K562 (cell line): ENCODE measurements around the gene SOX2. TPM values are rescaled to one million over a fixed set of nuclear protein-coding genes. Genes with fewer than 3 reads are reported as not detected.
A peak's percentile ranks its signal among the peaks of the same experiment; 100 is the strongest.

Experiments
- ATAC-seq: fragments of 200-7000 bp; cut with Tn5 transposase; 3 replicates; pipeline ENCODE4 v1.9.1; 2020; ENCODE audit warnings: moderate library complexity
- BruUV-seq: library from RNA; stranded (reverse); fragments of 400-500 nt; replicated peaks from 2 replicates; lab custom pipeline; 2021; lab: Mats Ljungman, UMichigan
- CTCF ChIA-PET: fragments of 300-600 bp; formaldehyde crosslinking; extraction: SDS; loops from one replicate; lab custom pipeline; 2021; ENCODE audit warnings: low intra/inter-chr PET ratio; lab: Yijun Ruan, JAX
- POLR2A ChIA-PET: fragments of 300-600, 350-650 bp; sonication (Branson Sonifier 250); formaldehyde crosslinking; extraction: SDS; loops from one replicate; lab custom pipeline; 2021; ENCODE audit warnings: antibody characterized with exemption, inconsistent platforms; lab: Yijun Ruan, JAX
- DNase-seq, 4 experiments: peaks; one replicate each; pipeline versions ENCODE4 v3.0.0 to v3.0.0-alpha.2; 2011 to 2018; ENCODE audit warnings: low spot score in 3 of 4, mixed read lengths in 3 of 4; ENCODE audit errors: extremely low read depth in 1 of 4
- FAIRE-seq: peaks from 2 replicates; lab custom pipeline; 2011; peaks lifted over from hg19 to GRCh38; lab: Jason Lieb, UNC
- H2AFZ ChIP-seq: 2 replicates; pipeline ENCODE4 v1.6.0; 2011; ENCODE audit warnings: low read depth, low read length, control low read depth, inconsistent platforms
- H3K27ac ChIP-seq: fragments of 200-600 bp; 3 replicates; pipeline ENCODE4 v1.8.0; 2011; ENCODE audit warnings: low read depth, mild to moderate bottlenecking, control low read depth, inconsistent platforms, low read length, moderate library complexity, mixed read lengths; ENCODE audit errors: extremely low read depth
- H3K27me3 ChIP-seq, 2 experiments: fragments of 300-600 bp in 1 of 2; 2 replicates in 1 of 2; 3 replicates in 1 of 2; pipeline versions ENCODE4 v1.6.0 to v1.8.0; 2011; ENCODE audit warnings: inconsistent platforms in 2 of 2, low read length in 2 of 2, mild to moderate bottlenecking in 1 of 2, mixed read lengths in 1 of 2, moderate library complexity in 1 of 2; ENCODE audit not compliant: control insufficient read depth in 2 of 2, insufficient read depth in 2 of 2
- H3K36me3 ChIP-seq: fragments of 300-600 bp; 3 replicates; pipeline ENCODE4 v1.8.0; 2011; ENCODE audit warnings: mild to moderate bottlenecking, low read length, inconsistent platforms; ENCODE audit not compliant: control insufficient read depth, insufficient read depth
- H3K4me1 ChIP-seq, 2 experiments: fragments of 200-600 bp in 1 of 2; replicated peaks in 1 of 2; 2 replicates in 1 of 2; 3 replicates in 1 of 2; pipeline versions ENCODE4 v1.5.1 to v1.8.0; 2011; ENCODE audit warnings: inconsistent platforms in 2 of 2, low read length in 2 of 2, mild to moderate bottlenecking in 1 of 2, mixed read lengths in 1 of 2, moderate library complexity in 1 of 2; ENCODE audit not compliant: control insufficient read depth in 2 of 2, insufficient read depth in 2 of 2
- H3K4me2 ChIP-seq: 2 replicates; pipeline ENCODE4 v1.6.1; 2011; ENCODE audit warnings: low read length, control low read depth, inconsistent platforms, mixed read lengths; ENCODE audit not compliant: insufficient read depth
- H3K4me3 ChIP-seq: fragments of 200-600 bp; sonication (generic), shearing (Covaris generic); 2 replicates; pipeline ENCODE4 v1.5.1; 2016; ENCODE audit warnings: control low read depth, inconsistent platforms
- H3K79me2 ChIP-seq: fragments of 200-600 bp; 3 replicates; pipeline ENCODE4 v1.8.0; 2011; ENCODE audit warnings: low read length, inconsistent platforms; ENCODE audit not compliant: control insufficient read depth, insufficient read depth
- H3K9ac ChIP-seq, 2 experiments: 2 replicates each; pipeline versions ENCODE4 v1.6.0 to v1.6.1; 2011; ENCODE audit warnings: low read depth in 2 of 2, low read length in 2 of 2, control low read depth in 1 of 2, inconsistent platforms in 1 of 2, mild to moderate bottlenecking in 1 of 2, mixed read lengths in 1 of 2; ENCODE audit not compliant: insufficient read depth in 1 of 2
- H3K9me1 ChIP-seq: one replicate; pipeline ENCODE4 v1.6.0; 2011; ENCODE audit warnings: inconsistent platforms, mild to moderate bottlenecking, low read length, moderate library complexity; ENCODE audit not compliant: control insufficient read depth, insufficient read depth
- H3K9me3 ChIP-seq: replicated peaks from 2 replicates; pipeline ENCODE4 v1.5.1; 2011; ENCODE audit warnings: low read depth, low read length, inconsistent platforms; ENCODE audit not compliant: control insufficient read depth, insufficient read depth
- H4K20me1 ChIP-seq: replicated peaks from 2 replicates; pipeline ENCODE4 v1.6.1; 2011; ENCODE audit warnings: low read length, inconsistent platforms, mixed read lengths; ENCODE audit not compliant: control insufficient read depth, insufficient read depth
- CBFA2T3 ChIP-seq: fragments of 450-650 bp; IDR thresholded peaks from 2 replicates; pipeline ENCODE4 v1.6.1; 2017
- CREB1 ChIP-seq, 2 experiments: sonication (generic) in 1 of 2; formaldehyde crosslinking in 1 of 2; IDR thresholded peaks; 2 replicates each; pipeline versions ENCODE4 v1.6.1 to v1.8.0; 2012 to 2022; ENCODE audit warnings: inconsistent platforms in 1 of 2, mild to moderate bottlenecking in 1 of 2, missing genetic modification reagents in 1 of 2, moderate library complexity in 1 of 2
- ESRRB ChIP-seq: fragments of 250-450 bp; sonication (Bioruptor Pico); IDR thresholded peaks from 2 replicates; pipeline ENCODE4 v1.5.0; 2020; ENCODE audit warnings: mild to moderate bottlenecking, moderate library complexity, borderline replicate concordance
- GABPA ChIP-seq: fragments of 200-800 bp; sonication (Bioruptor generic); conservative IDR thresholded peaks from 2 replicates; pipeline ENCODE4 v1.6.1; 2016; ENCODE audit warnings: low read depth, missing genetic modification characterization, missing compliant biosample characterization
- HDGF ChIP-seq: fragments of 450-650 bp; IDR thresholded peaks from 2 replicates; pipeline ENCODE4 v1.6.1; 2016
- HMG20A ChIP-seq: fragments of 450-650 bp; formaldehyde crosslinking; conservative IDR thresholded peaks from 2 replicates; pipeline ENCODE4 v1.4.0; 2020; ENCODE audit warnings: mild to moderate bottlenecking, mixed read lengths
- HNRNPUL1 ChIP-seq: fragments of 200-400 bp; formaldehyde crosslinking; IDR thresholded peaks from 2 replicates; pipeline ENCODE4 v1.6.1; 2017; ENCODE audit warnings: low read length
- KLF1 ChIP-seq: fragments of 450-650 bp; IDR thresholded peaks from 2 replicates; pipeline ENCODE4 v1.6.1; 2016; ENCODE audit warnings: missing genetic modification characterization, missing compliant biosample characterization
- NCOA1 ChIP-seq: fragments of 450-650 bp; IDR thresholded peaks from 2 replicates; pipeline ENCODE4 v1.6.1; 2016; ENCODE audit warnings: low read depth
- NFIC ChIP-seq: fragments of 450-650 bp; IDR thresholded peaks from 2 replicates; pipeline ENCODE4 v1.6.1; 2017; ENCODE audit warnings: mild to moderate bottlenecking, inconsistent platforms
- POLR2AphosphoS2 ChIP-seq: IDR thresholded peaks from 2 replicates; pipeline ENCODE4 v1.6.1; 2012; ENCODE audit warnings: low read length, improper control_type of control experiment
- POLR2B ChIP-seq: fragments of 450-650 bp; IDR thresholded peaks from 2 replicates; pipeline ENCODE4 v1.6.1; 2018; ENCODE audit warnings: low read depth; ENCODE audit not compliant: partially characterized antibody
- POLR2G ChIP-seq: fragments of 200-400 bp; formaldehyde crosslinking; IDR thresholded peaks from 2 replicates; pipeline ENCODE4 v1.6.1; 2017; ENCODE audit warnings: low read depth, mild to moderate bottlenecking, antibody characterized with exemption, low read length, moderate library complexity
- PPARD ChIP-seq: fragments of 250-450 bp; sonication (Bioruptor Pico); IDR thresholded peaks from 2 replicates; pipeline ENCODE4 v1.8.0; 2022; ENCODE audit warnings: inconsistent platforms, mild to moderate bottlenecking, moderate library complexity
- RBM22 ChIP-seq: fragments of 200-400 bp; formaldehyde crosslinking; IDR thresholded peaks from 2 replicates; pipeline ENCODE4 v1.6.1; 2018; ENCODE audit warnings: low read length, low read depth; ENCODE audit not compliant: poor library complexity, severe bottlenecking
- SETDB1 ChIP-seq: IDR thresholded peaks from one replicate; pipeline ENCODE4 v1.6.1; 2012; ENCODE audit warnings: low read length, control low read depth, inconsistent platforms
- SFPQ ChIP-seq: fragments of 200-400 bp; formaldehyde crosslinking; IDR thresholded peaks from 2 replicates; pipeline ENCODE4 v1.6.1; 2017; ENCODE audit warnings: mild to moderate bottlenecking, low read depth, low read length, moderate library complexity
- ZC3H11A ChIP-seq: IDR thresholded peaks from 2 replicates; pipeline ENCODE4 v1.6.1; 2012; ENCODE audit warnings: low read depth, low read length, improper control_type of control experiment
- ZNF165 ChIP-seq: fragments of 250-450 bp; sonication (Bioruptor Pico); IDR thresholded peaks from 2 replicates; pipeline ENCODE4 v1.4.0; 2020; ENCODE audit warnings: borderline replicate concordance
- WGBS: fragments of 100-300 bp; shearing (Covaris generic); methylation state at CpG from one replicate; pipeline ENCODE4 v1.1.6; 2016; ENCODE audit warnings: low coverage, mixed read lengths; ENCODE audit not compliant: insufficient coverage; ENCODE audit errors: missing lambda C conversion rate; 5-methylcytosine and 5-hydroxymethylcytosine counted together
- in situ Hi-C: fragments of 300-500 bp; cut with MboI; formaldehyde crosslinking; loops from 4 replicates; pipeline ENCODE4 v1.15.0; 2018; ENCODE audit warnings: inconsistent platforms, mixed read lengths
- intact Hi-C: fragments of 100-400 bp; cut with micrococcal nuclease; formaldehyde crosslinking; loops from 2 replicates; pipeline ENCODE4 v1.14.2; 2022
- polyA plus RNA-seq, 8 experiments: library from polyadenylated mRNA; depleted of rRNA in 4 of 8; stranded (reverse) in 5 of 8; unstranded in 3 of 8; fragments of >200 nt; fragmentation: Nextera tagmentation in 2 of 8; fragmentation: Illumina TruSeq in 1 of 8; extraction: Ambion mirVana in 2 of 8; extraction: Trizol in 1 of 8; gene quantifications; 2 replicates each; pipeline versions ENCODE4 v1.2.1 to v1.2.3, GENCODE V29; 2011 to 2014; ENCODE audit warnings: inconsistent platforms in 1 of 8, missing spikeins in 1 of 8
- total RNA-seq, 7 experiments: library from RNA; depleted of rRNA in 6 of 7; stranded (reverse); fragments of >200 nt in 6 of 7; fragmentation: Illumina TruSeq in 2 of 7; extraction: Trizol in 2 of 7; gene quantifications; 2 replicates each; pipeline versions ENCODE4 v1.2.1 to v1.2.3, GENCODE V29; 2011 to 2021; ENCODE audit warnings: low replicate concordance in 1 of 7

Gene SOX2
- total and polyA plus RNA-seq, 9 of the 15 experiments (the other 6 are each of a cell fraction or from before 2014, with no cell fraction given), result 0.07 TPM; not detected in 8

GRCh38 chr3:181718987-181719911, 7.5 kb downstream of the SOX2 start (continued):
- TF ChIP-seq POLR2G, result no peak
- TF ChIP-seq ZC3H11A, result no peak
- no peak for TF ChIP-seq NCOA1
- no peak for TF ChIP-seq GABPA (tag)
- no peak for TF ChIP-seq RBM22
- no peak for TF ChIP-seq KLF1 (tag)
- TF ChIP-seq SETDB1, result no peak

- H3K4me1 ChIP-seq, result peaks cover 0 to 10% of the 10 kb centered on the region in 2 experiments; a peak in 4 of 5 replicates
- FAIRE-seq (no peak), DNase-seq (peak; percentile 48 to 64 (median 55)), ATAC-seq (peak; percentile 73)
- in situ Hi-C loops, result loop anchor here (10.0 kb wide), 1 partner anchor 965 kb away; no protein-coding TSS in a partner anchor
- peaks cover 27 to 40% of the 10 kb centered on the region in 2 experiments for H3K27me3 ChIP-seq
- no peak overlapping the region; the same call in 1 of the 2 replicates for H3K4me2 ChIP-seq
- H3K27ac ChIP-seq, result no peak overlapping the region
- H3K79me2 ChIP-seq, result no peaks in the 10 kb centered on the region
- no peaks in the 10 kb centered on the region for H4K20me1 ChIP-seq
- intact Hi-C loops, result no loop called here
- no TSS peak for BruUV-seq
- H3K4me3 ChIP-seq, result no peak overlapping the region
- ChIA-PET POLR2A (no interaction called here), CTCF (no interaction called here)
- H3K36me3 ChIP-seq, result no peaks in the 10 kb centered on the region
- no peaks in the 10 kb centered on the region for H3K9me3 ChIP-seq
- H2AFZ ChIP-seq, result no peak overlapping the region
- under 1% methylated on average over 23 of the region's 23 CpGs for WGBS
- no peaks in the 10 kb centered on the region for H3K9me1 ChIP-seq
- no peak overlapping the region for H3K9ac ChIP-seq
- no peak for TF ChIP-seq NFIC
- no peak for TF ChIP-seq PPARD (CRISPR knock-in tag)
- peak; percentile 38 for TF ChIP-seq CBFA2T3
- TF ChIP-seq POLR2B, result no peak
- no peak for TF ChIP-seq ZNF165 (CRISPR knock-in tag)
- TF ChIP-seq HMG20A (CRISPR knock-in tag), result no peak
- TF ChIP-seq HDGF, result no peak
- no peak for TF ChIP-seq SFPQ
- TF ChIP-seq POLR2AphosphoS2, result no peak
- TF ChIP-seq HNRNPUL1, result no peak
- TF ChIP-seq ESRRB (CRISPR knock-in tag), result no peak
- peak; percentile 56; the same call in 1 of the 2 replicates for TF ChIP-seq CREB1 (IDR thresholded peaks at IDR 0.05)
- no peak for TF ChIP-seq CREB1 (CRISPR knock-in tag; IDR thresholded peaks at IDR 0.05)
Measured at GRCh38 chr3:181719991-181720680, 8.4 kb downstream of the SOX2 start.
